ENCODE data around the gene GRID1.

Gene GRID1

DNA sequence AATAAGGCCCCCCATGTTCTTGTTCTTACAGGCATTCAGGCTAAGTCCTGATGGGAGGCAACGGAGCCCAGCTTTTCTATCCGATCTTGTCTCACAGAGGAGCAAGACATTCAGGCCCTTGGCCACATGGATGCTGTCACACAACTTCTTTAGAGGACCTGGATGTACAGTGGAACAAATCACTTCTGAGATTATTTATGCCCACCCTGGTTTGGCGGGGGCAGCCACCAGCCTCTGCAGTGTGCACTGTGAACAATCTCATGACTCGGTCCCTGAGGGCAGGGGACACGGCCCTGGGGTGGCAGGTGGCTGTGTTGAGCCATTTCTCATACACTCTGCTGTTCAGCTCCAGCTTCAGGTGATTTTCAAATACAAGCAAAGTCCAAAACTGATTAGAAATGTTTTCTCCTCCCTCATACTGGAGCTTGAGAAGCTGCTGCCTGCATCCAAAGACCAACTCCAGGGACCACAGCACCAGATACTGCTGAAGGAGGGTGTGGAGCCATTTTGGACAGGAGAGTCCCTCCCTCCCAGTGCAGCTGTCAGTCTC is 441.3 kb downstream of the GRID1 start:
- Histone ChIP-seq H3K27me3 (ENCODE audit: insufficient read depth, poor library complexity, severe bottlenecking) (no peaks in the 10 kb centered on the region), H3K36me3 (ENCODE audit: low read depth) (no peaks in the 10 kb centered on the region), H3K4me1 (ENCODE audit: insufficient read depth, poor library complexity, severe bottlenecking) (peaks cover 10% of the 10 kb centered on the region), H3K9me3 (ENCODE audit: severe bottlenecking) (no peaks in the 10 kb centered on the region), H3K27ac (ENCODE audit: poor library complexity, severe bottlenecking) (no peak overlapping the region), H3K4me3 (ENCODE audit: severe bottlenecking) (no peak overlapping the region)
- ATAC-seq (ENCODE audit: low read depth) (no peak), DNase-seq (ENCODE audit: low spot score) (no peak)
- TF ChIP-seq, protein P1, sequence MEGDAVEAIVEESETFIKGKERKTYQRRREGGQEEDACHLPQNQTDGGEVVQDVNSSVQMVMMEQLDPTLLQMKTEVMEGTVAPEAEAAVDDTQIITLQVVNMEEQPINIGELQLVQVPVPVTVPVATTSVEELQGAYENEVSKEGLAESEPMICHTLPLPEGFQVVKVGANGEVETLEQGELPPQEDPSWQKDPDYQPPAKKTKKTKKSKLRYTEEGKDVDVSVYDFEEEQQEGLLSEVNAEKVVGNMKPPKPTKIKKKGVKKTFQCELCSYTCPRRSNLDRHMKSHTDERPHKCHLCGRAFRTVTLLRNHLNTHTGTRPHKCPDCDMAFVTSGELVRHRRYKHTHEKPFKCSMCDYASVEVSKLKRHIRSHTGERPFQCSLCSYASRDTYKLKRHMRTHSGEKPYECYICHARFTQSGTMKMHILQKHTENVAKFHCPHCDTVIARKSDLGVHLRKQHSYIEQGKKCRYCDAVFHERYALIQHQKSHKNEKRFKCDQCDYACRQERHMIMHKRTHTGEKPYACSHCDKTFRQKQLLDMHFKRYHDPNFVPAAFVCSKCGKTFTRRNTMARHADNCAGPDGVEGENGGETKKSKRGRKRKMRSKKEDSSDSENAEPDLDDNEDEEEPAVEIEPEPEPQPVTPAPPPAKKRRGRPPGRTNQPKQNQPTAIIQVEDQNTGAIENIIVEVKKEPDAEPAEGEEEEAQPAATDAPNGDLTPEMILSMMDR (IDR thresholded peaks at IDR 0.05; ENCODE audit: poor library complexity, severe bottlenecking), result no peak

DNA sequence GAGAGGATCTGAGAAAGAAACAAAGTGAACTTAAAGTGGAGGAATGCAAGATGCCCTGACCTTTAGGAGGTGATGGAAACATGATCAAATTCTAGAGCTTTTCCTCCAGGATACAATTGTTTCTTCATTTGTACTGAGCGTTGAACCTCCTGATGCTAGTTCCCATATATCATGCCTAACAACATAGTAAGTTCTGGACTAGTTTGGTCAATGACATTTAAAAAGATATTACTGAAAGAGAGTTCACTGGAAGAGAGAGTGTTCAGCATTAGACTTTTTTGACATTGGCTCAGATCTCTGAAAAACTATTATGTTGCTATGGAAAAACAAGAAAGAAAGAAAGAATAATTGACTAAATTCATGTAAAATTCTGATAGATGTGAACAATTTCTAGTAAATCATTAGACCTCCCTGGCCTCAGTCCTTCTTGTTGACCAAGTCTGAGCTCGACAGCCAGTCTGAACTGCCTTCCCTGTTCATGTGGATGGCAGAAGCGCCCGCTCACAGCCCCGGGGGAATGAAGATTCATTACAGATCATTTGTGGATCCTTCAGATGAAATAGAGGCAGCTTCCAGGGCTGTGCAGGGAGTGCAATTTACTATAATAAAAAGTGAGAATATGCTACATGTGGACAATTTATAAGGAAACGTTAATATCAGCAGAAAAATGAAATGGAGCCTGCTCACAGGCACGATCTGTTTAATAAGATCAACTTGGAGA is 442.1 kb downstream of the GRID1 start:
- Histone ChIP-seq H3K9me3 (ENCODE audit: severe bottlenecking) (no peaks in the 10 kb centered on the region), H3K27me3 (ENCODE audit: insufficient read depth, poor library complexity, severe bottlenecking) (no peaks in the 10 kb centered on the region), H3K4me1 (ENCODE audit: insufficient read depth, poor library complexity, severe bottlenecking) (peaks cover 10% of the 10 kb centered on the region), H3K4me3 (ENCODE audit: severe bottlenecking) (no peak overlapping the region), H3K36me3 (ENCODE audit: low read depth) (no peaks in the 10 kb centered on the region), H3K27ac (ENCODE audit: poor library complexity, severe bottlenecking) (no peak overlapping the region)
- TF ChIP-seq, protein P1 (IDR thresholded peaks at IDR 0.05; ENCODE audit: poor library complexity, severe bottlenecking), result no peak
- DNase-seq (ENCODE audit: low spot score), result no peak
- ATAC-seq (ENCODE audit: low read depth), result no peak

DNA sequence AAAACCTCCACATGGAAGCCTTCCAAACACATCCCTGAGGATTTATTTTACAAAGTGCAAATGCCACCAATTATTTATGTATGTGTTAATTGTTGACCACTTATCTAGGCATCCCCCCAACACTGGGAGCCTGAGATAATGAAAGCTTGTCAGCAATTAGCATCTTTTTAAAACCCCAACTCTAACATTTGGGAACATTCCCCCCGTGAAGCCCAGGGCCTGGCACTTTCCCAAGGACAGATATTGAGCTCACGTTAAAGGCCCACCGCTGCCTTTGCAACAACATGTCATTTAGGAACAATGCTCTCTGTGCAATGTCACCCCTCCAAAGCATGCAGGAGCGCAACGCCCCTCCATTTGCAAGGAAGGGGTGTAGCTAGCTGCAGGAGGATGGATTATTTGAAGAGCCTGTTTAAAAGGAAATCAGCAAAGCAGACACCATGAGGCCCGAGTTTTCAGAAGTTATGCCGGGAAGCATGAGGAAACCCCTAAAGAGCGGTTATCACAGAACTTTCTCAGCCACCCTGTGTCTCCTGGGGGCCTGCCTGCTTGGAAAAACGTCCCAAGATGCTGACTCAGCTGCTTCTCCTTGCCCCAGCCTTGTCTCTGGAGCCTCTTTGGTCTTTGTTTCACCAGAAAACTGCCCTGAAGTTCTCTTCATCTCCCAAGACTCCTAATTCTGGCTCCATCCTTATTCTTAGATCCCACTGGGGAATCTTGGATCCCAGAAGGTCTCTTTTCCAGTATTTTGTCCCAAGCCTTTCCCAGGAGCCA is 444.1 kb downstream of the GRID1 start:
- DNase-seq (ENCODE audit: low spot score) (no peak), ATAC-seq (ENCODE audit: low read depth) (no peak)
- Histone ChIP-seq H3K9me3 (ENCODE audit: severe bottlenecking) (no peaks in the 10 kb centered on the region), H3K36me3 (ENCODE audit: low read depth) (no peaks in the 10 kb centered on the region), H3K4me1 (ENCODE audit: insufficient read depth, poor library complexity, severe bottlenecking) (peaks cover 2% of the 10 kb centered on the region), H3K27me3 (ENCODE audit: insufficient read depth, poor library complexity, severe bottlenecking) (no peaks in the 10 kb centered on the region), H3K4me3 (ENCODE audit: severe bottlenecking) (no peak overlapping the region), H3K27ac (ENCODE audit: poor library complexity, severe bottlenecking) (no peak overlapping the region)
- TF ChIP-seq, protein P1 (IDR thresholded peaks at IDR 0.05; ENCODE audit: poor library complexity, severe bottlenecking), result no peak

DNA sequence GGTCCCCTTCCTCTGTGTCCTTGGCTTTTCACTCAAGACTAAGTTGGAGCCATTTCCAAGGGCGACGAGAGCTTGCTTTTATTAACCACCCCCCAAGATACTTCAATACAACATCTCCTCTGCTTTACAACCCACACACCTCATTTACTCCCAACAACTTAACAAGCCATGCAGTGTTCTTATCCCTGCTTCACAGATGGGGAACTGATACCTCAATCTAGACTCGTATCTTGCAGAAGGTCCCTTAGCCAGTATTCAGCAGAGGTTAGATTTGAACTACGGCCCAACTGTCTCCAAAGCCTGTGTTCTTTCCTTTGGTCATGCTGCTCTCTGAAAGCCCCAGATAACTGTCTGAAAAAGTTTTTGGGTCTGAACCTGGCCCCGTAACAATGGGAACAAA is 444.8 kb downstream of the GRID1 start:
- TF ChIP-seq, protein P1 (IDR thresholded peaks at IDR 0.05; ENCODE audit: poor library complexity, severe bottlenecking), result no peak
- no peaks in the 10 kb centered on the region for H3K27me3 ChIP-seq (ENCODE audit: insufficient read depth, poor library complexity, severe bottlenecking)
- H3K4me3 ChIP-seq (ENCODE audit: severe bottlenecking), result no peak overlapping the region
- no peak for DNase-seq (ENCODE audit: low spot score)
- H3K27ac ChIP-seq (ENCODE audit: poor library complexity, severe bottlenecking), result no peak overlapping the region
- ATAC-seq (ENCODE audit: low read depth), result no peak
- H3K4me1 ChIP-seq (ENCODE audit: insufficient read depth, poor library complexity, severe bottlenecking), result no peaks in the 10 kb centered on the region
- no peaks in the 10 kb centered on the region for H3K9me3 ChIP-seq (ENCODE audit: severe bottlenecking)
- no peaks in the 10 kb centered on the region for H3K36me3 ChIP-seq (ENCODE audit: low read depth)
